HG03159 (cell line): Measurements from ENCODE around the gene USPL1.
"Not testable (repeated sequence)": the region's sequence is repeated elsewhere in the genome, so short reads cannot be mapped to it uniquely, and the experiment has no call there.

ENCODE experiments used
- ATAC-seq: cut with Tn5 transposase; IDR thresholded peaks from one replicate; pipeline ENCODE4 v1.9.1; 2021; ENCODE audit warnings: mild to moderate bottlenecking, moderate library complexity; ENCODE audit not compliant: unreplicated experiment

The USPL1 gene

GRCh38 chr13:30615866-30616541 lies 1.7 kb upstream of the USPL1 start:
- ATAC-seq = no peak

GRCh38 chr13:30616927-30617314 lies 799 bp upstream of the USPL1 start:
- ATAC-seq = peak; percentile 23

DNA sequence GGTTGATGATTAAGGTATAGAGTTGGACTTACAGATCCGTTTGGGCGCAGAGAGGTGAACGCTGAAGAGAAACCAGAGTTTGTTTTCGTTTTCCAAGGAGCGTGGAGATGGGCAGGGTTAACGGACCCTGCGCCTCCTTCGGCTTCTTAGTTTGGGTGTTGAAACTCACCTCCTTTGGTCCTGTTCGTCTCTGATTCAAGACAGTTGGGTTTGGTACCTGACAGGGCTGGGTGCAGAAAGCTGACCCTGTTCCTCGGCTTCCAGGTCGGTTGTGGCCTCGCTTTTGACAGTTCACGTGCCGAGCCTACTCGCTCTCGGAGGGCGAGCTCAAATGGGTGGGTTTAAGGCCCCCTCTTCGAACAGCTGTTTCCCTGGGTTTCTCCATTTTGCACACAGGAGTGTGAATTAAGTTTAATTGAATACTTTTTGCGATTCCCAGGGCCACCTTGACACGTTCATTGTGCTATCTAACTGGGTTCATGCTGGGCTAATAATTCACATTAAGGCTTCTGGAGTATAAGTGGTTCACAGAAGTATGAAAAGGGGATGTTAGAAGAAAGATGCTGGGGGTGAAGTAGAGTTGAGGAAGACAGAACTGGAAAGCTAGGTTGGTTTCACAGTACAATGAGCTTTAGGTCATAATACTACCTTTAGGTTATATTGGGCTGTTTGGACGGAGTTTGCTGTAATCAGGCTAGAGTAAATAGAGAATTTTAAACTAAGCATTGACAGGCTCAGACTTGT lies 638 bp downstream of the USPL1 start:
- ATAC-seq = no peak

DNA sequence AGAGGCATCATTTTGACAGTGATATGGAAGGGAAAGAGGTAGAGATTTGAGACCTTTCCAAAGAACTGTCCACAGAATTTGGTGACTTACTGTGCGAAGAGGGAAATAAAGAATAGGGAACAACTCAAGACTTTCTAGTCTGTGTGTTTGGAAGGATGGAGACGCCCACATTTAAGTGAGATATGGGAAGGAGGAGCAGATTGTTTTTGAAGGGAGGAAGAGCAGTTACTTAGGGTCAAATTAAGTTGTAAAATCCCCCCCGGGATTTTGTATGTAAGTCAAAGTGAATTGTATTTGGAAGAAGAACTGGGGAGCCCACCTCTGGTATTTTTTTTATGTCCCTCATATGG lies 1.2 kb downstream of the USPL1 start:
- ATAC-seq = no peak

- ATAC-seq = no peak
These were observed 2.0 kb downstream of the USPL1 start for GRCh38 chr13:30619731-30620130.

DNA sequence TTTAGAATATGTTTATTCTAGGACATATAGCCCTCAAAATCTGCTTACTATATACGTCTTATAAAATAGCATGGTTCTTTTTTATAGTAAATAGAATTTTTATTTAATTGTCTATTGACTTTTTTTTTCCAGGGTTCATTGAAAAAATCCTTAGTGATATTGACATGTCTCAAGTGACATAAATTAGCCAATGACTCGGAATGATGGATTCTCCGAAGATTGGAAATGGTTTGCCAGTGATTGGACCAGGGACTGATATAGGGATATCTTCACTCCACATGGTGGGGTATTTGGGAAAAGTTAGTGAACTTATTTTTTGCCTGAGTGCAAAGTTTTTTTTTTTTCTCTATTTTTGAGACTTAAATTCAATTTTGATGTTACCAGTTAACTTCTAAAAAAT lies 3.2 kb downstream of the USPL1 start:
- ATAC-seq = no peak

DNA sequence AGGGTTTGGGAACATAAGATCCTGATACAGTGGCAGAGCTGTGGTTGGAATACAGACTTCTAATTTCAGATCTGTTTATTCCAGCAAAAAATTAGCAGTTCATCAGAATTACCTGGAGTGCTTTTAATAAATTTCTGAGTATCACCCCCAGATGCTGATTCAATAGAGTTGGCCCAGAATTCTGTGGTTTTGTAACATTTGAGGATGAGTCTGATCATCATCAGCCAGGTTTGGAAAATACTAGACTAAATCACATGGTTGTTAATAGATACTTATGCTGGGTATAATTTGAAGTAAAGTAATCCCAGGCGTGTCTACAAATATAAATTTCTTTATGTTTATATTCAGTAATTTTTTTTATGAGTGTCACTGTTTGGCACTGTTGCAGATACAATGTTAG lies 4.8 kb downstream of the USPL1 start:
- ATAC-seq = no peak

GRCh38 chr13:30623392-30623791 lies 5.7 kb downstream of the USPL1 start:
- ATAC-seq = no peak

- no peak for ATAC-seq
These were observed 6.9 kb downstream of the USPL1 start for GRCh38 chr13:30624630-30625029.

- no peak for ATAC-seq
These were observed 11.8 kb downstream of the USPL1 start for GRCh38 chr13:30629527-30629926.

GRCh38 chr13:30633861-30634260 lies 16.1 kb downstream of the USPL1 start:
- ATAC-seq = no peak

- ATAC-seq = no peak
These were observed 17.1 kb downstream of the USPL1 start for GRCh38 chr13:30634838-30635237.

DNA sequence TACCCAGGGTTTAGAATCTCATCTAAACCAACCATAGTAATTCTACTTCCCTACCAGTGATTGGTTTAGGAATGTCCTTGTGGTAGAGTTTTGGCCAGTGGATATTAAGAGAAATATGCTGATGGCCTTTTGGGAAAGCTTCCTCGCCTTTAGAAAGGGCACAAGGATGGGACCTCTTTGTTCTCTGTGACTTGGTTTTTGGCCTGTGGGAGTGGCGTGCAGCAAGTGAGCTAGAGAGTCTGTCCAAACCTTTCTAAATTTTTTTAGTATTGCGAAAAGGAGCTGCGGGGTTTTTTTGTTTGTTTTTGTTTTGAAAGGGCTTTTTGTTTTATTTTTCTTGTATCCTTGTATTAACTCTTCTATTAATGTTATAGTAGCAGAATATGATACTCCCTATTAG lies 20.6 kb downstream of the USPL1 start:
- ATAC-seq = no peak

DNA sequence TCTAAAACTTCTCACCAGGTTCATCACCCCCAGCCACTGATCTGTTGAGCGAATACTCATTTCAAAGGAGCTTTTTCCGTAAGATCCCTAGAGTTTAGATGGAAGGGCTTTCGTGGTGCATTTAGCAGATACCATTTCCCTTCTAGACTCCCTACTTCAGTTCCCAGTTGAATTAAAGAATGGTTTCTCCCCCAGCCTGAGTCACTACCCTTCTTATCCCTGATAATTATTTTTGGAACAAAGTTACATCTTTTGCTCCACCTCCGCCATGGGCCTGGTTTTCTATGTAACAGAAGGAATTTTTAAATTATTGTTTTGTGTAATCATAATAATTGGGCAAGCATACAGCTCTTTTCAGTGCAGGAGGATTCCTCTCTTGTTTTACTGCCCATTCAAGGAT lies 22.0 kb downstream of the USPL1 start:
- no peak for ATAC-seq

DNA sequence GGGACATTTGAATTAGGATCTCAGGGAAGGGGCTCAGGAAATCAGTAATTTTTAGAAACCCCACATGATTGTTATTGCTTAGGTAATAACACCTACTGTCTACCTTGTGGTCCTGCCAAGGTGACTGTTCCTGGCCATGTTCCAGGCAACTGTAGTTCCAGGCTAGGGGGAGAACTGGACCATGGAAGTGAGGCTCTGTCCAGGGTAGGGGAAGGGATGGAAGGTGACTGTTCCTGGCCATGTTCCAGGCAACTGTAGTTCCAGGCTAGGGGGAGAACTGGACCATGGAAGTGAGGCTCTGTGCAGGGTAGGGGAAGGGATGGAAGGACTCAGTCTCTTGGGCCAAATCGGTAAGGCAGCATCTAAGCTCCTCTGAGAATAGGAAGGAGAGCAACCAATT lies 23.5 kb downstream of the USPL1 start:
- not testable (repeated sequence) for ATAC-seq

DNA sequence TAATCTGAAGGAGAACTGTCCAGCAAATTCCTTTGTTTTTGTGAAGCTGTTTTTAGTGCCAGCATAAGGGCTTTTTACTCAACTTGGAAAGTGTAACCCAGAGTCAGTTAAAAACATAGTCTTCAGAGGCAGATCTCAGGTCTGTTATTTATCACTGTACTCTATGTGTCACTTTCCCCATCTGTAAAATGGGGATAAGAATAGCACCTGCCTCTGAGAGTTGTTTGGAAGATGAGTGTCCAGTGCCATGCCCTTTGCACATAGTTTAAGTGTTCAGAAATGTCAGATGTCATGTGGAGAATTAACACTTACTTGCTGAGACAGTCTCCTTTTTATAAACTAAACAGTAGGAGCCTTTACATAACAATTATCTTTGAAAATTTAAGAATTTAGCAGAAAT lies 27.9 kb downstream of the USPL1 start:
- ATAC-seq = no peak

GRCh38 chr13:30647420-30647819 lies 29.7 kb downstream of the USPL1 start:
- no peak for ATAC-seq

DNA sequence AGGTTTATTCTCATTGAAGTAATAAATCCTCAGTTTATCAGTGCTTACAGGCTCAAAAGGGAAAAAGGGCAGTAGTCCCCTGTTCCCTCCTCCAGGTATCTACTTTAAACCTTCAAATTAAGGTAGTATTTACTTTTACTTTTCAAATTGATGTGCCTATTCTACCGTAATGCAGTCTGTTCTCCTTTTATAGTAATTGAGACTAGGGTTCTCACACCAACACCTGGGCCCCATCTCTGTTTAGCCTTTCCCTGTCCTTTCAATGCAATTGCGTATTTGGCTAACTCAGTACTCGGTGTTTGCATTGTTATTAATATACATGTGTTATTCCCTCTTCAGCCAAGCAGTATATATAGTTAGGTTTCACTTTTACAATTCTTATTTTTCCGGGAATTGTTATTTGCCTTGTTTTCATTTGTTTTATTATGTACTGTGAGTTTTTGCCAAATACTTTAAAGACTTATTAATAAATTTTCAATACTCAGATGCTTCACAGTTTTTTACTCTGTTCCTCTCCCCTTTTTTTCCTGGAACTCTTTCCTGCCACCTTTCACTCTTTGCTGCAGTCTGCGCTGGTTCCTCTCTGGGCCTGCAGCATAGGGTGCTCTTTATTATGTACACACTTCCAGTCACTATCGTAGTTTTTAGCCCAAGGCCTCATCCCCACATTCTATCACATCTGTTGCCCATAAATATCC lies 30.3 kb downstream of the USPL1 start:
- ATAC-seq = no peak

DNA sequence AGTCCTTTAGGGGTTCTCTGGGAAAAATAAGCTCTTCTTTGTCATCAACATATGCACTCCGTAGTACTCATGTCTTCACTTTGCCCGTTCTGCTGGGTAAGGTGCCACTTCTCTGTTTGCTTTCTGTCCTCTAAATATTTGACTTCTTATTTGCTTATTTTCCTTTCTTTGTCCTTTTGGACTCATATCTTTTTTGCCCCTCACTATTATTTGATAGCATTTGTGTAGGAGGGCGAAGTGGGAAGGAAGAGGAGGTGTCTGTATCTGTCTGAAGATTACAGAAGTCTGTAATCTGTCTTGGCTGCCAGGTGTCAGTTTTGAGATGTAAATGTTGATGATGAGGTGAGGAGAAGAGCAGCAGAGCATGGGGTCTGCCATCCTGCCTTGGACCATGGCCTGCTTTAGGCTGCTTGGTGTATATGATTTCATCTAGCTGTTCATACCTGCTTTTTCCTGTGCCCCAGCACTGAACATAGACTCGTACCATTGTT lies 30.8 kb downstream of the USPL1 start:
- no peak for ATAC-seq

- ATAC-seq = not testable (repeated sequence)
These were observed 33.9 kb downstream of the USPL1 start for GRCh38 chr13:30651648-30652047.

DNA sequence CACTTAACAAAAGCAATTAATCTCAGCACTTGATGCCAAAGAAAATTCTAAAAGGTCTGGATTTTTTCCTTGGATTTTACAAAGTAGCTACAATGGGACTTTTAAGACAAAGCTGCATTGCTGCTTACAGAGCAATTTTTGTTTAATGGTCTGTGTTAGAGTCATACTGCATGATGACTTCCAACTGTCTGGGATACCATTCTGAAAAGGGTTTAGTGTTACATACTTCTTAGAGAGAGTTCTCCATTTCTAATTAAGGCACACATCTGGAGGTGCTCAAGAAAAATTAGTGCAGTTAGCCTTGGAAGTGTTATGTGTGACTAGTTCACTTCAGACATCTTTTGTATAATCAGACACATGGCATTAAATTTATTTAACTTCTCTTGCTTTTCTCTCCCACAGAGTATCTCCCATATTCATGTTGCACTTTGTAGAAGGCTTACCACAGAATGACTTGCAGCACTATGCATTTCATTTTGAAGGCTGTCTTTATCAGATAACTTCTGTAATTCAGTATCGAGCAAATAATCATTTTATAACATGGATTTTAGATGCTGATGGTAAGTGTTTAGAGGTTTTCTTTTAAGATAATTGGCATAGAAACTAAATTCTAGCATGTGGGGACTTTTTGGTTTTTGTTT lies 35.1 kb downstream of the USPL1 start:
- no peak for ATAC-seq

GRCh38 chr13:30654430-30654829 lies 36.7 kb downstream of the USPL1 start:
- peak; percentile 44 for ATAC-seq
